ENCODE data around the gene SH3BP5L. TPM values are rescaled to one million over a fixed set of nuclear protein-coding genes. Genes with fewer than 3 reads are reported as not detected.

SH3BP5L gene
- total RNA-seq, 4 donors from 2014 or later, result 15.7 to 26.4 (median 22.8) TPM

DNA sequence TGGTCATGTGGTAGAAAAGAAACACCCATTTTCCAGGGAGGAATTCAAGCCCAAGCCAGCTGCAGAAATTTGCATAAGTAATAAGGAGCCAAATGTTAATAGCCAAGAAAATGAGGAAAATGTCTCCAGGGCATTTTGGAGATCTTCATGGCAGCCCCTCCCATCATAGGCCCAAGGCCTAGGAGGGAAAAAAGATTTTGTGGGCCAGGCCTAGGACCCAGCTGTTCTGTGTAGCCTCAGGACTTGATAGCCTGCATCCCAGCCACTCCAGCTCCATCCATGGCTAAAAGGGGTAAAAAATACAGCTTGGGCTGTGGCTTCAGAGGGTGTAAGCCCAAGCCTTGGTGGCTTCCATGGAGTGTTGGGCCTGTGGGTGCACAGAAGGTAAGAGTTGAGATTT, 48.7 kb downstream of the SH3BP5L start:
- H3K4me3 ChIP-seq, result no peak overlapping the region
- in situ Hi-C loops (cut with MboI; ENCODE audit: low sequenced_read_pairs in 4 of 4), result no loop called here

DNA sequence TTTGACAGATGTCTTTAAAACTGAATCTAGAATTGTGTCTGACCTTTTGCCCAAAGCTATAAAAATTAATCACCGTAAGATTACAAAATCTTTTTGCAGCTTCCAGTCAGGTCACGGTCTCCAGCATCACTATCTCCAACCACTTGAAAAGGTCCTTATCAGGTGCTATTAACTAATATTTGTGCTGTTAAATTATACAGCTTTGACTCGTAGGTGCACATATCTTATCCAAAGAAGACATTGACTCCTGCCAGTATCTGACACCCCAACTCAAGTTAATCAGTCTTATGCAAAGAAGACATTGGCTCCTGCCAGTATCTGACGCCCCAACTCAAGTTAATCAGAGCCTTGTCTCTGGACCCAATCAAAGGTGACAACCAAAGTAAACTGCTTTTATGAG, 50.3 kb downstream of the SH3BP5L start:
- DNase-seq, result no peak
- no peak for TF ChIP-seq POLR2A (IDR thresholded peaks at IDR 0.05)
- TF ChIP-seq, protein P1, sequence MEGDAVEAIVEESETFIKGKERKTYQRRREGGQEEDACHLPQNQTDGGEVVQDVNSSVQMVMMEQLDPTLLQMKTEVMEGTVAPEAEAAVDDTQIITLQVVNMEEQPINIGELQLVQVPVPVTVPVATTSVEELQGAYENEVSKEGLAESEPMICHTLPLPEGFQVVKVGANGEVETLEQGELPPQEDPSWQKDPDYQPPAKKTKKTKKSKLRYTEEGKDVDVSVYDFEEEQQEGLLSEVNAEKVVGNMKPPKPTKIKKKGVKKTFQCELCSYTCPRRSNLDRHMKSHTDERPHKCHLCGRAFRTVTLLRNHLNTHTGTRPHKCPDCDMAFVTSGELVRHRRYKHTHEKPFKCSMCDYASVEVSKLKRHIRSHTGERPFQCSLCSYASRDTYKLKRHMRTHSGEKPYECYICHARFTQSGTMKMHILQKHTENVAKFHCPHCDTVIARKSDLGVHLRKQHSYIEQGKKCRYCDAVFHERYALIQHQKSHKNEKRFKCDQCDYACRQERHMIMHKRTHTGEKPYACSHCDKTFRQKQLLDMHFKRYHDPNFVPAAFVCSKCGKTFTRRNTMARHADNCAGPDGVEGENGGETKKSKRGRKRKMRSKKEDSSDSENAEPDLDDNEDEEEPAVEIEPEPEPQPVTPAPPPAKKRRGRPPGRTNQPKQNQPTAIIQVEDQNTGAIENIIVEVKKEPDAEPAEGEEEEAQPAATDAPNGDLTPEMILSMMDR (IDR thresholded peaks at IDR 0.05 in 4 of 5, conservative IDR thresholded peaks at IDR 0.05 in 1 of 5), result no peak
- in situ Hi-C loops (cut with MboI; ENCODE audit: low sequenced_read_pairs in 4 of 4) (no loop called here), intact Hi-C loops (cut with DNase I; ENCODE audit: low total_unique reads) (no loop called here)
- Histone ChIP-seq H3K4me3 (no peak overlapping the region), H3K9me3 (no peaks in the 10 kb centered on the region), H3K36me3 (no peaks in the 10 kb centered on the region), H3K27me3 (no peaks in the 10 kb centered on the region), H3K4me1 (no peaks in the 10 kb centered on the region), H3K27ac (no peak overlapping the region)
- no peak for ATAC-seq

More for the DNA sequence above, 48.7 kb downstream of the SH3BP5L start:
- no peaks in the 10 kb centered on the region for H3K27me3 ChIP-seq
- H3K36me3 ChIP-seq, result no peaks in the 10 kb centered on the region
- H3K27ac ChIP-seq, result no peak overlapping the region
- DNase-seq (no peak), ATAC-seq (no peak)
- no peaks in the 10 kb centered on the region for H3K4me1 ChIP-seq
- intact Hi-C loops (cut with DNase I; ENCODE audit: low total_unique reads), result no loop called here
- TF ChIP-seq, protein P1 (IDR thresholded peaks at IDR 0.05 in 4 of 5, conservative IDR thresholded peaks at IDR 0.05 in 1 of 5), result no peak
- no peak for TF ChIP-seq POLR2A (IDR thresholded peaks at IDR 0.05)
- no peaks in the 10 kb centered on the region for H3K9me3 ChIP-seq

Small RNAs within 50 kb of the gene (microRNA-seq; reads per million reads assigned to microRNA genes)
- gene MIR3124 (ENCODE audit: borderline replicate concordance in 2 of 2), result 10.6 to 15.4 reads per million in 2 donors

Other genes with a start within 250 kb of the SH3BP5L start
- gene OR2T10, start 228.2 kb downstream of the SH3BP5L start, total RNA-seq, result not detected
- gene OR2T11, start 190.8 kb downstream of the SH3BP5L start, total RNA-seq, result not detected
- not detected for gene OR2T35, start 180.6 kb downstream of the SH3BP5L start, total RNA-seq
- gene OR2T27, start 170.4 kb downstream of the SH3BP5L start, total RNA-seq, result not detected
- not detected for gene OR14I1, start 123.1 kb downstream of the SH3BP5L start, total RNA-seq
- 1 to 10 TPM in 1 of 4 donors, not detected in 3; 1.7 TPM for gene LYPD8, start 70.2 kb downstream of the SH3BP5L start, total RNA-seq
- 10 to 100 TPM; 41.9 to 81.0 (median 59.0) TPM for gene ZNF672, start 12.3 kb upstream of the SH3BP5L start, total RNA-seq
- gene ZNF692, start 33.2 kb upstream of the SH3BP5L start, total RNA-seq, result 10 to 100 TPM in 3 of 4 donors, 1 to 10 TPM in 1; 8.0 to 38.0 (median 13.9) TPM
- gene PGBD2, start 80.3 kb upstream of the SH3BP5L start, total RNA-seq, result 1 to 10 TPM in 3 of 4 donors, under 1 TPM in 1; 0.22 to 2.8 (median 2.0) TPM

Data from gastrocnemius medialis (tissue), 4 donors.